NCI-H2171 treated with DMSO at 0.1 percent for 48 hours (cell line): Measurements from ENCODE around the gene SLC1A6.
"Not testable (repeated sequence)": the region's sequence is repeated elsewhere in the genome, so short reads cannot be mapped to it uniquely, and the experiment has no call there.

Experiments
- DNase-seq: peaks from one replicate; lab custom pipeline; 2025; lab: John Stamatoyannopoulos, UW

The SLC1A6 gene

GRCh38 chr19:14957464-14957863 lies 22.2 kb downstream of the SLC1A6 start:
- no peak for DNase-seq

- no peak for DNase-seq
Observed at GRCh38 chr19:14954071-14954655, 25.5 kb downstream of the SLC1A6 start.

- DNase-seq, result no peak
Observed at GRCh38 chr19:14952767-14953166, 26.9 kb downstream of the SLC1A6 start.

- no peak for DNase-seq
Observed at GRCh38 chr19:14950421-14950820, 29.2 kb downstream of the SLC1A6 start.

- no peak for DNase-seq
Observed at GRCh38 chr19:14949876-14950275, 29.8 kb downstream of the SLC1A6 start.

- not testable (repeated sequence) for DNase-seq
Observed at GRCh38 chr19:14949413-14949812, 30.3 kb downstream of the SLC1A6 start.

GRCh38 chr19:14944456-14944855 lies 35.2 kb downstream of the SLC1A6 start:
- DNase-seq, result no peak

- no peak for DNase-seq
Observed at GRCh38 chr19:14943601-14944000, 36.1 kb downstream of the SLC1A6 start.

GRCh38 chr19:14941189-14941588 lies 38.5 kb downstream of the SLC1A6 start, which contains the start of gene OR7C2:
Gene OR7C2 (plus strand): TSS chr19:14941489. CDS start chr19:14941489, 0 bp downstream.
- no peak for DNase-seq

- no peak for DNase-seq
Observed at GRCh38 chr19:14940266-14940665, 39.4 kb downstream of the SLC1A6 start.

- no peak for DNase-seq
Observed at GRCh38 chr19:14933506-14933905, 46.2 kb downstream of the SLC1A6 start.

- DNase-seq, result no peak
Observed at GRCh38 chr19:14916848-14917247, 62.8 kb downstream of the SLC1A6 start.

- peak; percentile 90 for DNase-seq
Observed at GRCh38 chr19:14915116-14915515, 64.5 kb downstream of the SLC1A6 start.

- DNase-seq, result no peak
Observed at GRCh38 chr19:14906711-14907110, 73.0 kb downstream of the SLC1A6 start.

GRCh38 chr19:14901675-14902260 lies 77.9 kb downstream of the SLC1A6 start:
- no peak for DNase-seq
